SK-N-SH (cell line): Measurements from ENCODE around the gene RALY.

Source experiments
- ELF1 ChIP-seq: IDR thresholded peaks from 2 replicates; pipeline ENCODE4 v1.4.0; 2012
- SMC3 ChIP-seq: IDR thresholded peaks from 2 replicates; pipeline ENCODE4 v1.6.1; 2012; ENCODE audit warnings: low read depth, low read length, improper control_type of control experiment
- TF ChIP-seq, protein P1 (sequence below): fragments of 200-600 bp; sonication (generic); IDR thresholded peaks from 2 replicates; pipeline ENCODE4 v1.6.1; 2017; ENCODE audit warnings: antibody characterized with exemption, mild to moderate bottlenecking, moderate library complexity

DNA sequence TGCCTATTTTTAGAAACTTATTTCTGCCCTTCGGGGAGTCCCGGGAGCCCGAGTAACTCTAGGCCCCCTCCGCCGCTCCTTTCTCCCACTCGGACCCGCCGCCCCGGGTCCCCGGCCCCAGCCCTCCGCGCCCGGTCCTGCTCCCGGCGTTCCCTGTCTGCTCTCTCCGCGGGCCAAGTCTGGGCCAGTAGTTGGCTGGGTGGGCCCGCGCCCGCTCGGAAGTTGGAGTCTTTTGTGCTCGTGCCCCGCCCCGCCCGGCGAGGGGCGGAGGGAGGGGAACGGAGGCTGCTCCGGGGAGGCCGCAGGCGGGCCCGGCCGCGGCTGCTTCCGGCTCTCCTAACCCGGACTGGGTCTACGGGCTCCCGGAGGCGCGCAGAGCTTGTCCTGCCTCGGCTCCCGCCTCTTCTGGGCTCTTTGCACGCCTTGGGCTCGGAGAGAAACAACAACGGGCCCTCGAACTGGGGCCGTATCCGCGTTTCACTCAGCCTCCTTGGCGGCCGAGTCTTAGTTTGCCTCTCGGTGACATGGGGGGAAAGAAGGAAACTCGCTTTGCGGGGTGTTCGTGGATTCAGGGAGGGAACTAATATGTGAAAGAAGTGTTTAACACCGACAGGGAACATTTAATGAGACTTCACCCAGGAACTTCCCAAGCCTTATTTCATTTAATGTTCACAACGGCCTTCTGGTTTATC, 657 bp downstream of the RALY start:
- TF ChIP-seq SMC3 (no peak), ELF1 (peak; percentile 57)
- TF ChIP-seq, protein P1, sequence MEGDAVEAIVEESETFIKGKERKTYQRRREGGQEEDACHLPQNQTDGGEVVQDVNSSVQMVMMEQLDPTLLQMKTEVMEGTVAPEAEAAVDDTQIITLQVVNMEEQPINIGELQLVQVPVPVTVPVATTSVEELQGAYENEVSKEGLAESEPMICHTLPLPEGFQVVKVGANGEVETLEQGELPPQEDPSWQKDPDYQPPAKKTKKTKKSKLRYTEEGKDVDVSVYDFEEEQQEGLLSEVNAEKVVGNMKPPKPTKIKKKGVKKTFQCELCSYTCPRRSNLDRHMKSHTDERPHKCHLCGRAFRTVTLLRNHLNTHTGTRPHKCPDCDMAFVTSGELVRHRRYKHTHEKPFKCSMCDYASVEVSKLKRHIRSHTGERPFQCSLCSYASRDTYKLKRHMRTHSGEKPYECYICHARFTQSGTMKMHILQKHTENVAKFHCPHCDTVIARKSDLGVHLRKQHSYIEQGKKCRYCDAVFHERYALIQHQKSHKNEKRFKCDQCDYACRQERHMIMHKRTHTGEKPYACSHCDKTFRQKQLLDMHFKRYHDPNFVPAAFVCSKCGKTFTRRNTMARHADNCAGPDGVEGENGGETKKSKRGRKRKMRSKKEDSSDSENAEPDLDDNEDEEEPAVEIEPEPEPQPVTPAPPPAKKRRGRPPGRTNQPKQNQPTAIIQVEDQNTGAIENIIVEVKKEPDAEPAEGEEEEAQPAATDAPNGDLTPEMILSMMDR, result no peak
